H4 (cell line): ENCODE results near the gene LAMC1. TPM values are rescaled to one million over a fixed set of nuclear protein-coding genes. Genes with fewer than 3 reads are reported as not detected.
A peak's percentile ranks its signal among the peaks of the same experiment; 100 is the strongest.
"Not testable (repeated sequence)": the region's sequence is repeated elsewhere in the genome, so short reads cannot be mapped to it uniquely, and the experiment has no call there.

Experiments
- DNase-seq: peaks from one replicate; pipeline ENCODE4 v3.0.0-alpha.2; 2015; ENCODE audit warnings: low spot score
- total RNA-seq: library from RNA; depleted of rRNA; stranded (reverse); fragments of >200 nt; shearing (Covaris generic); gene quantifications from 2 replicates; pipeline ENCODE4 v1.2.3, GENCODE V29; 2014

Gene LAMC1
- total RNA-seq, 1 experiment from 2014 or later, result 122 TPM

DNA sequence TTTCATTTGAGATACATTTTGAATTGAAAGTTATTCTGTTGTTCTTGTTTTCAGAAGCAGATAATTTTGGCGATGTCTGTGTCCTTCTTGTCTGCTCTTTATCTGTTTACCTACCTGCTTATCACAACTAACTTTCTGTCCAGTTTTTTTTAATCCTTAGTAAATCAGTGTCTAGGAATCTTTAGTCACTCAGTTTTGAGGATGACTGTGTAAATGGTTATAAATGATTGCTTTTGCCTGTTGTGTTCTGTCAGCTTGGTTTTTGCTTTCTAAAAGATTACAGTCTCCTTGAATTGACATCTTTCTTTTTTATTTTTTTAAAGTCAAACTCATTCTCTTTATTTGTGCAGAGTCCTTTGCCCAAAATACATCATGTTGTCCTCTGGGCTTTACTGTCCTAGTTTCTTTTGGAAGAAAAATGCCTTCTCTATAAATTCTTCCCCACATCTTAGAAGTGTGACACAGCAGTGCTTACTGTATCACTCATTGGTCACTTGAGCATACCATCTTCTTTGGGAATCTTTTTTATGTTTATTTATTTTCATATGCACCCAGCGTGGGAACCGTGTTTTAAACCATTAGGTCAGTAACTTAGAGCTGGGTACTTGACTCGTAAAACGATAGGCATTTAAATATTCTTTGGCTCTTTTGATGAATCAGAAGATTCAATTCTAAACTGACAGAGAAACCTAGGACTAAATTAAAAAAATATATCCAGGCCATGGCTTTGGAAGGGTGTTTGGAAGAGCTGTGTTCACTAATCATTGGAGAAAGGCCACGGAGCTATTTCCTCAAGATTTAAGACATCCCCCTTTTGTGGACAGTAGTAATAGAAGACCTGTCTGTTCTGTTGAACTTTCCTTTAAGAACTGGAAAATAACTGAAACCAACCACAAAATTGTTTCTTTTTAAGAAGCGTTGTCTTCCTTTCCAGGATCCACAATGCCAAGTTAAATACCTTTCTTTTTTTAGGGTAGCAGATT is 20.9 kb downstream of the LAMC1 start:
- peak; percentile 42 for DNase-seq

DNA sequence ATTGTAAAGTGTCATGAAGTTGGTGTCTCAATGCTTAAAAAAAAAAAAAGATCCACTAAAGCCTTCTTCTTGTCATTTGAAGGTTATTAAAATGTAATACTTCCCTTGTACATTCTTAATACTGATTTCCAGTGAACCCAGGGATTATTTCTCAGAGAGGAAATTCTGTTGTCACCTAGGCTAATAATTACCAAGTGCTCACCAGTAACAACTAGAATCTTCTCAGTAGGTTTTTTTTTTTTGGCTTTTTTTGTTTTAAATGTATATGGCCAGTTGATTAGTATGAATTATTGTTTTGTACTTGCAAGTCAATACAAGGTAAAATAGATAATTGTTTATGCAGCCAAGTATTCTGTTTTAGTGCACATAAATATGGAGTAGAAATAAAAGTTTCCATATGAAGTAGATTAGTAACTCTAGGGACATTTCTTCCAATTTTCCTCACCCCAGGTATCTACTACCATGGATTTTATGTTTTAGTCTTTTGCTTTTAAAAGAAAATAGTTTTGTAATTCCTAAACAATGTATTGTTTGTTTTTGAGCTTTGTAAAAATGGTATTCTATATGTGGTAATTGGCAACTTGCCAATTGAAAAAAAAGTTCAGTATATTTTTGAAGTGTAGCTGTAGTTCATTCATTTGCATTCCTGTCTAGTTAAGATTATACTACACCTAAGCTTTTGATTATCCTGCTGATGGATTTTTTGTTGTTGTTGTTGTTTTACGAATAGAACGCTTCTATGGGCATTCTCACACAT is 21.9 kb downstream of the LAMC1 start:
- DNase-seq, result no peak

DNA sequence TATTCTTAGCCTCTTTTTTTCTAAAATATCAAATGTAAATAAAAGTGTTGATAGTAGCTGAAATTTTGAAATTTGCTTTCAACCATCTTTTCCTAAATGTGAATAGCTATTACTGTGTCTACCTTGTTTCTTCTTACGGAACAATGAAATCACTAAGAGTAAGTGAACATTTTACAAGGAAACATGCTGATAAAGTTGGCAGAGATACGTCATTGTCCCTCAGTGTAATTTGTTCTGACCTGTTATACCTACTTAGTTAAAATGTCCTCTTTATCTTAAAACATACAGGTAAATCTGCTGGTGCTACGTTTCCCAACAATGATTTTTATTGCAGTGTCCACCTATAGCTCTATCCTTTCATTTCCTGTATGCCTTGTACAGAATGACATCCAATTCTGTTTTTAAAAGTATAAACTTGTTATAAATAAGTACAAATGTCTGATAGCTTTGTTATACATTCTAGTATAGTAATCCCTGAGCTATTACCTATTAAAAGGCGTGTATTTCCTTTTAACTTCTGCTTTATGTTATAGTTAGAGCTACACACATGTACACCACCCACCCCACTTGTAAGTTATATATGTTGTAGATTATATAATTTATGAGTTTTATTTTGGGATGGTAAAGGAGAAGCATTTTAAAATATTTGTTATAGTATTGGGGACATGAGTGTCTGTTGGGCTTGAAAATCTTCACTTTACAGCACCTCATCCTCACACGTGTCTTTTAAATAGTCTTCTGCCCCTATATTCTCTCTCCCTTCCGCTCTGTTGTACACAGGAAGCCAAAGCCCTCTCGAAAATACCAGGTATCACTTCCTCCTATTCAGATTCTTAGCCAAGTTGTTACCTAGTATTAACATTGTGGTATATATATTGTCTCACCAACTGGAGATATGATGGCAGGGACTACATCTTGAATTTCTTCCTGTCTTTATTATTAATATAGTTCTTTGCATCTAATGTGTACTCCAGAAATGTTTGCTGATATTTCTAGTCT is 25.2 kb downstream of the LAMC1 start:
- DNase-seq, result no peak

DNA sequence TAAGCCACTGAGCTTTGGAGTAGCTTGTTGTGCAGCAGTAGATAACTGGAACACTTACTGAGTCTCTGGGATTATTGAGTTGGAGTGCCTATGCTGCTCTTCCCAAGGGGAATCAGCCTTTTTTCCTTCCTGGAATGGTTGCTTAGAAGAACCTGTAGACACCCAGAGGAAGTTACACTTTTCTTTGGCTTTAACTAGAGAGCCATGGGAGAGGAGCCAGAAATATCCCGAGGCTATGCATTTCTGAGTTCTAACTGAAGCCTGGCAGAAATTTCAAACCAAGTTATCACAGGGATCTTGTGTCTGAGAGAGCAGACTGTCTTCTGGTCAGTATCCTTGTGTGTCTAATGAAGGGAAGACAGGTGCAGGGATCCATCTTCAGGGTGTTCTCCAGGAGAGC is 28.3 kb downstream of the LAMC1 start:
- no peak for DNase-seq

GRCh38 chr1:183052861-183053260 is 29.6 kb downstream of the LAMC1 start:
- DNase-seq, result no peak

GRCh38 chr1:183058851-183059502 is 35.8 kb downstream of the LAMC1 start:
- no peak for DNase-seq

DNA sequence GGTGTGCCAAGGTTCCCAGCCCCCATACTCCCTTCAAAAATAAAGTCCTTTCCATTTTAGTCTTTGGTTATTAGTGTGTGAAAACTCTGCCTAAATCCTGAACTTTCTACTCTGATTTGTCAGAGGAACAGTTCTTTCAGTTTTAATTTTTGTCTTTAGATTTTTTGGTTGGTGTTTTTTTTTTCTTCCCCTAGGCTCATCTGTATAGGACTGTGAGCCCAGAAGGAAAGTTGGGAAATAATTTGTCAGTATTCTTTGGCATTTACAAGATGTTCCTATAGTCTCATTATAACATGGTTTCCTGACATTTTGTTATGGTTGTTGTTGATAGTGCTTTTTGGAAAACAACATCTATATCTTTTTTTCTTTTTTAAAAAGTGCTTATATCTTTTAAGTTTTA is 38.0 kb downstream of the LAMC1 start:
- DNase-seq, result no peak

GRCh38 chr1:183063349-183063748 is 40.1 kb downstream of the LAMC1 start:
- DNase-seq, result no peak

DNA sequence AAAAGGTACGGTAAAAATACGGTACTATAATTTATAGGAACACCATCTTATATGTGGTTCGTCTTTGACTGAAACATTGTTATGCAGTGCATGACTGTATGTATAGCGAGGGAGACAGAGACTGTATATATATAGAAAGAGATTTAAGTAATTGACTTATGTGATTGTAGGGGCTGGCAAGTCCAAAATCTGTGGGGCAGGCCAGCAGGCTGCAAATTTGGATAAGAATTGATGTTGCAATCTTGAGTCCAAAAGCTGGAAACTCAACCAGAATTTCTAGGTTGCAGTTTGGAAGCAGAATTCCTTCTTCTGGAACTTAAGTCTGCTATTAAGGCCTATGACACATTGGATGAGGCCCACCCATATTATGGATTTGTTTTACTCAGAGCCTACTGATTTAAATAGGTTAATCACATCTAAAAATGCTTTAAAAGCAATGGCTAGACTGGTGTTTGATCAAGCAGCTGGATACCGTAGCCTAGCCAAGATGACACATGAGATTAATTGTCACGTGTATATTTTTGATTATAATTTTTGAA is 42.0 kb downstream of the LAMC1 start:
- DNase-seq, result no peak

DNA sequence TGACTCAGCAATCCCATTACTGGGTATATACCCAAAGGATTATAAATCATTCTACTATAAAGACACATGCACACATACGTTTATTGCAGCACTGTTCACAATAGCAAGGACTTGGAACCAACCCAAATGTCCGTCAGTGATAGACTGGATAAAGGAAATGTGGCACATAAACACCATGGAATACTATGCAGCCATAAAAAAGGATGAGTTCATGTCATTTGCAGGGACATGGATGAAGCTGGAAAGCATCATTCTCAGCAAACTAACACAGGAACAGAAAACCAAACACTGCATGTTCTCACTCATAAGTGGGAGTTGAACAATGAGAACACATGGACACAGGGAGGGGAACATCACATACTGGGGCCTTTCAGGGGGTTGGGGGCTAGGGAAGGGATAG is 43.2 kb downstream of the LAMC1 start:
- not testable (repeated sequence) for DNase-seq

- DNase-seq, result no peak
Observed at GRCh38 chr1:183069562-183070216, 46.5 kb downstream of the LAMC1 start.

DNA sequence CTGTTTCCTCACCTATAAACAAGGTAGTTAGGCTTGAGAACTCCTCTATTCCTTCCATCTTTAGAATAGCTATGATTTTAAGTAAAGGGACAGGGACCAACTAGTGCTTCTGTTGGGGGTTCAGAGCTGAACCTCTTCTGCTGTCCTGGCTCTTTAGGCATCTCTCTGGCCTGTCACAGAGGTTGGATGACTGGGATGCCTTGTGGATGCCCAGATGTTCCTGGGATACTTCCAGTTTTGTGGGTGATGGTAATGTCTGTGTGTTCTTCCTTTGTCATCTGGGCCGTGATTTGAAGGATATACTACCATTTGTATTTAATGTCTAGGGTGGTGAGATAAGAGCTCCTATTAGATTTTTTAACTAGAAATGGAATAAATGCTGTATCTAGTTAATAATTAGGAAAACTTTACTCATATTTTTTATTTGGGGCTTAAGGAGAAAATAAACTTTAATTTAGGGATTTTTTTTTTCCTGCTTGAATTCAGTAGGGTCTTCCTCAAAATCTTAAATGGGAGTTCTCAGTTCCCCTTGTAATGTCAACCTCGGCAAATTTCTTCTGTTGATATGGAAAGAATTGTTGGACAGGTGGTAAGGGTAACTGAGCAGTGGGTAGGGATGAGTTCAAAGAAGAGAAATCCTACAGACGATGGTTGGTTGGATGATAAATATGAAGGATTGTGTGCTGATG is 47.2 kb downstream of the LAMC1 start:
- no peak for DNase-seq

DNA sequence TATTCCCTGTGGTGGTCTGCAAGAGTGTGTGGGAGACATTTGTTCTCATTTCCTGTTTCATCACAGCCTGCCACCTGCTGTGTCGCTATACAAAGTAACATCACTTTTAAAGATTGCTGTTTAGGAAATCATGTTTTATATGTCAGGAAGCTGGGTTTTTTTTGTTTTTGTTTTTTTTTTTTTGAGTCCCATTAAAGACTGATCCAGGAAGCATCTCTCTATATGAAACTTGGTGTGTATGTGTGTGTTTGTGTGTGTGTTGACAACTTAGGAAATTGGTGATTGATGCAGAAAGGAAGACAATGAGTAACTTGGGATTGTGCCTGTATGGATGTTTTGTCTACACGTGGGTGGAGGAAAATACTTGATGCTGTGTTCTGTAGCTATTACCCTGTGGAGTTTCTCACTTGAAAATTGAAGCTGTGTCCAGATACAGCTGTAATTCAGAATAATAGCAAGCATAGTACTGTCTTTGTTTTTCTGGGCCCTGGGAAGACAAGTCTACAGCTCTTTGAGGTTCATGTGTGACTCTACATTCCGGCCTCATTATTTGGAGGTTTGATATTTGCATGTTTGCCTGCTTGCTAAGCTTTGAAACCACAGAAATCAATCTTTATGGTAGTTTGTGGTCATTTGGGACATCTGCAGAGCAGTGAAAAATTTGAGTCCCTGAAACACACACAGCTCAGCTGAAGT is 47.9 kb downstream of the LAMC1 start:
- peak; percentile 77 for DNase-seq

GRCh38 chr1:183072595-183072994 is 49.4 kb downstream of the LAMC1 start:
- DNase-seq, result not testable (repeated sequence)

- DNase-seq, result no peak
Observed at GRCh38 chr1:183073320-183073719, 50.1 kb downstream of the LAMC1 start.

DNA sequence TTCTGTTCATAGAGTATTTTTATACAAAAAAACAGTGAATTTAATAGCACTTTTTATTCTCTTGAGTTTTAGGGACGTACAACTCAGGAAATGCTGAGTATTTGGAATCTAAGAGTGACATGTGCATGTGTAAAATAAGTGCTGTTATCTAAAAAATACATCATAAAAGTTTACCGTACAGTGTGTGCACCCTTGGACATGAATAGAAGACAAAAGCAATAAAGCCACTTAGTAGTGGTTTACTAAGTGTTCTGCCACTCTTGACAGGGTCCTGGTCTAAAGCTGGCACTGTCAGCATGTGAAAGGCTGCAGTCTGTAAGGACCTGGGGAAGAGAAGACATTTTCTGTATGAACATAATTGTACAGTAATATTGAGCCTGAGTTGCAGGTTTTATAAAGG is 51.0 kb downstream of the LAMC1 start:
- no peak for DNase-seq

DNA sequence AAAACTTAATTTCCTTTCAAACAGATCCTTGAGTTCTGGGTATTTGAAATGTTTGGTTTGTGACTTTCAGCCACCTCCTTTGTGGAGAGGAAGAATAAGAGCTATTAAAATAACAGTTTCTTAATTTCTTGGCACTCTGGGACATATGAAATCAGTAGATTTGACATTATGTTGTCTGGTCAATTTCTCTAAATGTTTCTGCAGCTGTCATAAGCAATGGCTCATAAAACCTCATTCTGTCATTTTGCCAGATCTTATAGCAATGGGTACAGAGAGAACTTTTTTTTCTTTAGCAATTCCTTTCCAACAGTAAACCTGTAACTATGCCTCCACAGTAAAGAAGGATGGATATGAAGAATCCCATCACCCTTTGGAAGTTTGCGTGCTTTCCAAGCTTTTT is 52.6 kb downstream of the LAMC1 start:
- no peak for DNase-seq

DNA sequence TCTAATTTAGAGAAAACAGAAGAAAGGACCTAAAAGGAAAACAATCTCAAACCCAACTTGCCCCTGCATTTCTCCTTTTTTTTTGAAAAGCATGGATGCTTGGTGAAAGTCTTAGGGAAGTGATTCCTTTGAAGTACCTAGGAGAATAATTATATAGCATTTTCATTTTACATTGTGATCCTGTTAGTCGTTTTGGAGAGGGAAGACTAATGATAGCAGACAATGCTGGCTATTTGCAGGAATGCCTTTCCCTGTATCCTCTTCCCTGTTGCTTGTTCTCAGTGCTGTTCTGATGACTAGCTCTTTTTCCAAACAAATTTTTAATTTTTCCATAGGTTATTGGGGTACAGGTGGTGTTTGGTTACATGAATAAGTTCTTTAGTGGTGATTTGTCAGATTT is 53.9 kb downstream of the LAMC1 start:
- DNase-seq, result no peak
